Measurements from ENCODE around the gene NR5A1. TPM values are rescaled to one million over a fixed set of nuclear protein-coding genes. Genes with fewer than 3 reads are reported as not detected.
A peak's percentile ranks its signal among the peaks of the same experiment; 100 is the strongest.

NR5A1 gene
- total RNA-seq, 2 experiments from 2014 or later: not detected

- Mint-ChIP-seq H3K4me3 (no peak overlapping the region), H3K9me3 (no peaks in the 10 kb centered on the region), H3K27ac (no peak overlapping the region), H3K4me1 (peaks cover 2% of the 10 kb centered on the region), H3K36me3 (no peaks in the 10 kb centered on the region), H3K27me3 (peaks cover 6% of the 10 kb centered on the region)
- no peak for ATAC-seq (ENCODE audit: low read depth)
- POLR2A ChIA-PET: no interaction called here
- DNase-seq: no peak
Measured at GRCh38 chr9:124510650-124511425, 3.6 kb upstream of the NR5A1 start.

DNA sequence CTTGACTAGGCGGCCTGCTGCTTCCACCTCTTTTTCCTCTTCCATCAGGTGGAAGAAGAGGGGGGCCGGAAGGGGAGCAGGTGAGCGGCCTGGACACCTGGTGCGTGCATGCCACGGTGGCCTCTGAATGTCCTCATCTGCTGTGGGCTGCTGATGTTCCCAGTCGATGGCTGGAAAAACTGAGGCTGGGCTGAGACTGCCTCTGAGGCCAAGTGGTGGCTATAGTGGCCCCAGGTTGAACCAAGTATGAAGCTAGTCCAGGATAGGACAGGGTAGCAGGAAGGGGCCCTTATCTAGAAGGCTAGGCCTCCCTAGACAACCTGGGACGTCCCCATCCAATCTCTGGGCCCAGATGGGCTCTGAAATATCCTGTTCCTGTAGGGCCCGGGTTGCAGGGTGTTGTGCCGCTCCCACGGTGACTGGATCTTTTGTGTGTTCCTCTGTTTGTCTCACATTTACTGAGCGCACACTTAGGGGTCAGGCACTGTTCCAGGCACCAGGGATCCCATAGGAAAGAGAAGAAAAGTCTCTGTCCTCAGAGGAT is 753 bp upstream of the NR5A1 start:
- peaks cover 7% of the 10 kb centered on the region for H3K4me1 Mint-ChIP-seq
- ATAC-seq (ENCODE audit: low read depth): no peak

GRCh38 chr9:124506433-124506832 is 766 bp downstream of the NR5A1 start:
- ATAC-seq (ENCODE audit: low read depth) (no peak), DNase-seq (no peak)
- Mint-ChIP-seq H3K9me3 (no peaks in the 10 kb centered on the region), H3K36me3 (no peaks in the 10 kb centered on the region), H3K4me3 (no peak overlapping the region), H3K27me3 (peaks cover 27% of the 10 kb centered on the region), H3K27ac (no peak overlapping the region), H3K4me1 (peaks cover 5% of the 10 kb centered on the region)
- POLR2A ChIA-PET: no interaction called here

More for the DNA sequence above, 753 bp upstream of the NR5A1 start:
- H3K36me3 Mint-ChIP-seq: no peaks in the 10 kb centered on the region
- no peak overlapping the region for H3K27ac Mint-ChIP-seq
- no peak for DNase-seq
- H3K4me3 Mint-ChIP-seq: no peak overlapping the region
- H3K9me3 Mint-ChIP-seq: no peaks in the 10 kb centered on the region
- H3K27me3 Mint-ChIP-seq: peaks cover 19% of the 10 kb centered on the region
- POLR2A ChIA-PET: no interaction called here

DNA sequence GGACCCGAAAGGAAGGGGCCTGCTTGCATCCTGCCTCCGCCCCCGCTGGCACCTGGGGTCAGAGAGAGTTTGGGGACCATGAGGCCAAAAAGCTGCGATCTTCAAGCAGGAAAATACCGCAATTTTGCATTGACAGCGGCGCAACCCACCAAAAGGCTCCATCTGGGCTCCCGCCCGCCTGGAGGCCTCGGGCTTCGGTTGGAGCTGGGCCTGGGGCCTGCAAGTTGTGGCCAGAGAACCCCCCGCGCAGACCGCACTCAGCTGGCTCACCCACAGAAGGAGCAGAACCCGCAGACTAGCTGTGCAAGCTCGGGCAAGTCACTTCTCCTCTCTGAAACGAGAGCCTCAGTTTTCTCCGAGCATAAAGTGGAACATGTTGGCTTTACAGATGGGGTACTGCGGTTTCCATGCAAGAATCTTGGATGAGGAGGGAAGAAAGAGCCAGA is 1.3 kb downstream of the NR5A1 start:
- H3K27ac Mint-ChIP-seq: no peak overlapping the region
- no peak overlapping the region for H3K4me3 Mint-ChIP-seq
- ATAC-seq (ENCODE audit: low read depth): no peak
- H3K4me1 Mint-ChIP-seq: peaks cover 6% of the 10 kb centered on the region
- no peaks in the 10 kb centered on the region for H3K36me3 Mint-ChIP-seq
- no peak for DNase-seq
- no peaks in the 10 kb centered on the region for H3K9me3 Mint-ChIP-seq
- peaks cover 27% of the 10 kb centered on the region for H3K27me3 Mint-ChIP-seq
- POLR2A ChIA-PET: no interaction called here

DNA sequence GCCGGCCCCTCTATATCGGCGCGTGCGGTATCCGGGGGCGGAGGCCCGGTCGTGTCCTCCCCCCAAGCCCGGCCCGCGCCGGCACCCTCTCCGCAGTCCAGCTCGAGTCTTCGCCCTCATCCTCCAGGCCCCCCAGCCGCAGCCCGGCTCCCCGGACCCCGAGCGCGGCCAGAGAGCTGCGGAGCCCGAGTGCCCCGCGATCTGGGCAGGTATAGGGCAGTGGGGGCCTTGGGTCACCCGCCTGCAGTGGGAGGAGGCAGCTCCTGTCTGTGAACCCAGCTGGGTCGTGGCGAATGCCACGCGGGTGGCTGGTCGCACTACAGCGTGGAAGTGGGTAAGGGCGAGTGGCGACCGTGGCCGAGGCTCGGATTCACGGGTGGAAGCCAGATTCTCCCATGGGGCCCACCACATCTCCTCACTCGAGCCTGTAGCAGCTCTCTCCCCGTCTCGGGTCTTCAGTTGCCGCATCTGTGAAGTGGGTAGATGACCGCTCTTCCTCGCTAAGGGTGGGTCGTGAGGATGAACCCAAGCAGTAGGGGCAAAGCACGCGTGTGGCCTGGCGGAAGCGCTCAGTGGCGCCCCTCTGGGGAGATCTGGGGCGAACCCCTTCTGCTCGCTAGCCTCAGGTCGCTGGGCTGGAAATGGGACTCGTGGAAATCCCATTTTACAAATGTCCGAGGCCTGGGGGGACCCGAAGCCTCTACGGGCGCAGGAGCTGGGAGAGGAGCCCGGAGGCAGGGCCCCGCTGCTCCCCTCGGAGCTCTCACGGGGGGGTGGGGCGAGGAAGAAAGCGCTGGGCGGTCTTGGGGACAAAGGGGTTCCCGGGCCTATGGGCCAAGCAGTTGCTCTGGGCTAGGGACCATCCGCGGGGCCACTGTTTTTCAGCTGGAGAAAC is 1.9 kb downstream of the NR5A1 start:
- ATAC-seq (ENCODE audit: low read depth): no peak
- POLR2A ChIA-PET: no interaction called here
- Mint-ChIP-seq H3K4me3 (peak overlapping the region; percentile 32), H3K27ac (no peak overlapping the region), H3K27me3 (peaks cover 27% of the 10 kb centered on the region), H3K4me1 (peaks cover 8% of the 10 kb centered on the region), H3K9me3 (no peaks in the 10 kb centered on the region), H3K36me3 (no peaks in the 10 kb centered on the region)
- no peak for DNase-seq

DNA sequence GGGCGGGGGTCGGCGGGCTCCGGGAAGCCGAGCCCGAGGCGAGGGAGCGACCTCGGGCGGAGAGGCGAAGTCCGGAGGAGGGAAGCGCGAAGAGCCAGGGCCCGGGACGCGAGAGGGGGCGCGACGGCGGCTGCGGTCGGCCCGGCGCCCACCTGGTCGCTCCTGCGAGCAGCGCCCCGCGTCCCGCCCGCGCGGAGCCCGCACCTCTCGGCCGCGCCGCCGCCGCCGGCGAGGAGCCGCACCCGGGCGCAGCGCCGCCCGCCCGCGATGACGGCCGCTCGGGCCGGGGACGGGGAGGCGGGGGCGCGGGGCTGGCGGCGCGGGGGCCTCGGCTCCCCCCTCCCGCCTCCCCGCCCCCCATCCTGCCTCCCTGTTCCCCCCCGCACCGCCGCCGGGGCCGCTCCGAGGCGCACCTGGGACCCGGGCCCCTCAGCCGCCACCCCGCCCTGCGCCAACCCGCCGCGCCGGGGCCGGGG is 2.6 kb downstream of the NR5A1 start:
- Mint-ChIP-seq H3K36me3 (no peaks in the 10 kb centered on the region), H3K4me3 (no peak overlapping the region), H3K27ac (no peak overlapping the region), H3K4me1 (peaks cover 10% of the 10 kb centered on the region), H3K27me3 (peaks cover 27% of the 10 kb centered on the region), H3K9me3 (no peaks in the 10 kb centered on the region)
- DNase-seq: no peak
- no peak for ATAC-seq (ENCODE audit: low read depth)
- POLR2A ChIA-PET: no interaction called here

DNA sequence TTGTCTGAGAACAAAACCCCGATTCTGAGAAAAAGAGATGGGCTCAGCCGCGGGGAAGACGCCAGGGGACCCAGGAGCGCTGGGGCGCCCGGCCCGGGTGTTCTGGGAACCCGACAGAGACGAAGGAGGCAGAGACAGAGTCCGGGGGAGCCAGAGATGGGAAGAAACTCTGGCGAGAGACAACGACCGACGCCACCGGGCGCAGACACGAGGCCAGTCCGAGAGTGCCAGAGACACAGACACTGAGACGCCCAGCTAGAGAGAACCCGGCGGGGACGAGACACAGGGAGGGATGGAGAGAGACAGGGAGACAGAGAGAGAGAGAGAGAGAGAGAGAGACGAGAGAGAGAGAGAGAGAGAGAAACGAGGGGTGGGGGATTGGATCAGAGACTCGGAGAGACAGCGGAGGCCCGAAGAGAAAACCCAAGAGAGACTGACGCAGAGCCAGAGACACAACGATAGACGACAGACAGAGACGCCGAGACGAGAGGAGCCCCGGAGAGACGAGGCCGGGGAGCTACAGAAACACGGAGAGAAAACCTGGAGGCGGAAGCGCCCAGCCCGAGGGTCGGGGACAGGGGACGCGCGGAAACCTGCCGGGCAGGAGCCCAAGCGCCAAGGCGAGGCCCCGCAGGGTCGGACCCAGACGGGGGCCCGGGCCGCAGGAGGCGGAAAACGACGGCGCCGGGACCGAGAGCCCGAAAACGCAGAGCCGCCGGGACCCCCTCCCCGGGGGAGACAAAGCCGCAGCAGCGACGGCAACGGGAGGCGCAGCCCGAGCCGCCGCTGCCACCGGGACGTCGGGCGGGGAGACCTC is 3.3 kb downstream of the NR5A1 start:
- H3K27me3 Mint-ChIP-seq: peaks cover 27% of the 10 kb centered on the region
- no peaks in the 10 kb centered on the region for H3K9me3 Mint-ChIP-seq
- H3K36me3 Mint-ChIP-seq: no peaks in the 10 kb centered on the region
- H3K4me1 Mint-ChIP-seq: peaks cover 10% of the 10 kb centered on the region
- no peak for DNase-seq
- ATAC-seq (ENCODE audit: low read depth): no peak
- peak overlapping the region; percentile 6 for H3K27ac Mint-ChIP-seq
- POLR2A ChIA-PET: no interaction called here
- peak overlapping the region; percentile 80 for H3K4me3 Mint-ChIP-seq

GRCh38 chr9:124502711-124503702 is 4.2 kb downstream of the NR5A1 start:
- POLR2A ChIA-PET: no interaction called here
- H3K27me3 Mint-ChIP-seq: peaks cover 27% of the 10 kb centered on the region
- no peaks in the 10 kb centered on the region for H3K36me3 Mint-ChIP-seq
- no peak overlapping the region for H3K27ac Mint-ChIP-seq
- peaks cover 10% of the 10 kb centered on the region for H3K4me1 Mint-ChIP-seq
- no peak overlapping the region for H3K4me3 Mint-ChIP-seq
- DNase-seq: no peak
- H3K9me3 Mint-ChIP-seq: no peaks in the 10 kb centered on the region
- no peak for ATAC-seq (ENCODE audit: low read depth)

DNA sequence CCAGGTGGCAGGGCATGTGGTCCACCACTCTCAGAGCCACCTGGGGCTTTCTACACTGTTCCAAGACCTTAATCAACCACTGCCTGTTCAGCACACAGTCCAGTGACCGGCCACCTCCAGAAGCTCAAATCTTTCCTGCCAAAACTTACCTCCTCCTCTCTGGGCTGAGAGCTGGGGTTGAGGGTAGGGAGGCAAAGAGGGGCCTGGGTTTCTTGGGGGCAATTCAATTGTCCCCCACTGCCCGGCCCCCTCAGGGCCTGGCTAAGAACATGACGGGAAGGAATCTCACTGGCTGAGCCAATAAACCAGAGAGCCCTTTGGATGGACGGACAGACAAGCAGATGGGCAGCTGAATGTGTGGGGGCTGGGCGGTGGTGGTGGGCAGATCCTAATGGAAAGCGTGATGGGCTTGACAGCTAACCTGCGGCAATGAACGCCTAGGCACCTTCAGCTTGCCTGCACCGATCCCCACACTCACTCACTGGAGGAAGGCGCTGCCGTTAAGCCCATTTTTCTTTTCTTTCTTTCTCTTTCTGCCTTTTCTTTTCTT is 5.4 kb downstream of the NR5A1 start:
- Mint-ChIP-seq H3K27ac (no peak overlapping the region), H3K27me3 (peaks cover 27% of the 10 kb centered on the region), H3K4me1 (peaks cover 10% of the 10 kb centered on the region), H3K36me3 (no peaks in the 10 kb centered on the region), H3K4me3 (no peak overlapping the region), H3K9me3 (no peaks in the 10 kb centered on the region)
- POLR2A ChIA-PET: no interaction called here
- DNase-seq (no peak), ATAC-seq (ENCODE audit: low read depth) (no peak)

- no peak for DNase-seq
- POLR2A ChIA-PET: interaction anchor here (1.1 kb wide), 1 partner anchor 13 kb away, joined by 3 read pairs; no protein-coding TSS in a partner anchor
- Mint-ChIP-seq H3K9me3 (no peaks in the 10 kb centered on the region), H3K36me3 (no peaks in the 10 kb centered on the region), H3K27me3 (peaks cover 25% of the 10 kb centered on the region), H3K4me3 (no peak overlapping the region), H3K4me1 (peaks cover 13% of the 10 kb centered on the region), H3K27ac (no peak overlapping the region)
- ATAC-seq (ENCODE audit: low read depth): no peak
Measured at GRCh38 chr9:124500796-124501611, 6.2 kb downstream of the NR5A1 start.

DNA sequence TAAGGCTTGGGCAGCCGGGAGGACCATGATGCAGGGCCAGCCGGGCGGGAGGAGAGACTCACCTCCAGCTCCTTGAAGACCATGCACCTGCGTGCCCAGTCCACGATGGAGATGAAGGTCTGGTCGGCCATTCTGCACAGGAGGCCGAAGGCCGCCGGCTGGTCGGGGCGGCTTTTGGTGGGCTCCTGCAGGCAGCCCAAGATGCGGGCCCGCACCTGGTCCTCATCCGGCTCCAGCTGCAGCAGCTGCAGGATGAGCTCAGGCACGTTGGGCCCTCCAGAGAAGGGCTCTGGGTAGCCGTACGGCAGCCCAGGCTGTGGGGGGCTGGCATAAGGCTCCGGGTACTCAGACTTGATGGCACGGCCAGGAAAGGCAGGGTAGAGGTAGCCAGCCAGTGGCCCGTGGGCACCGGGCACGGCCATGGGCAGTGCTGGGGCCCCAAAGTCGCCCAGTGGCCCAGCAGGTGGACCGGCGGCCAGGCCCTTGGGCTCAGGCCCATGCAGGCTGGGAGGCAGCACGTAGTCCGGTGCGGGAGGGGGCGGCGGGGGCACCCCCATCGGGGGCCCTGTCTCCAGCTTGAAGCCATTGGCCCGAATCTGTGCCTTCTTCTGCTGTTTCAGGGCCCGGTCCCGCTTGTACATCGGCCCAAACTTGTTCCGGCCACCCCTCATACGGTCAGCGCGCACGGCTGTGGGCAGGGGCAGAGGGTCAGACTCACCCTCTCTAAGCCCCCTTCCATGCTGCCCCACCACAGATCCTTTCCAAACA is 7.0 kb downstream of the NR5A1 start:
- DNase-seq (no peak), ATAC-seq (ENCODE audit: low read depth) (no peak)
- Mint-ChIP-seq H3K27me3 (peaks cover 20% of the 10 kb centered on the region), H3K4me1 (peaks cover 18% of the 10 kb centered on the region), H3K36me3 (no peaks in the 10 kb centered on the region), H3K9me3 (no peaks in the 10 kb centered on the region), H3K4me3 (no peak overlapping the region), H3K27ac (no peak overlapping the region)
- POLR2A ChIA-PET: interaction anchor here (1.1 kb wide), 1 partner anchor 13 kb away, joined by 3 read pairs; no protein-coding TSS in a partner anchor

Measured in activated naive CD8-positive, alpha-beta T cell treated with anti-CD3 and anti-CD28 coated beads, Interleukin-2, amount 10 ng/mL, durations not matched to agents 7 days and 5 days (primary cell).